ENCODE data around the gene KSR1.

KSR1 gene

GRCh38 chr17:27579897-27580321, 123.7 kb downstream of the KSR1 start:
- no peak for DNase-seq
- in situ Hi-C loops (cut with HindIII; ENCODE audit: low pct_ligation_motif_present, low pct_unique_long_range_greater_than_20kb, low sequenced_read_pairs) = no loop called here

- in situ Hi-C loops (cut with HindIII; ENCODE audit: low pct_ligation_motif_present, low pct_unique_long_range_greater_than_20kb, low sequenced_read_pairs) = no loop called here
- DNase-seq = no peak
Measured at GRCh38 chr17:27581016-27581415, 124.8 kb downstream of the KSR1 start.

- DNase-seq = no peak
- in situ Hi-C loops (cut with HindIII; ENCODE audit: low pct_ligation_motif_present, low pct_unique_long_range_greater_than_20kb, low sequenced_read_pairs) = no loop called here
Measured at GRCh38 chr17:27582696-27583095, 126.4 kb downstream of the KSR1 start.

GRCh38 chr17:27585153-27585681, 129.0 kb downstream of the KSR1 start:
- no peak for DNase-seq
- in situ Hi-C loops (cut with HindIII; ENCODE audit: low pct_ligation_motif_present, low pct_unique_long_range_greater_than_20kb, low sequenced_read_pairs) = no loop called here

GRCh38 chr17:27585792-27586191, 129.5 kb downstream of the KSR1 start:
- in situ Hi-C loops (cut with HindIII; ENCODE audit: low pct_ligation_motif_present, low pct_unique_long_range_greater_than_20kb, low sequenced_read_pairs) = no loop called here
- DNase-seq = no peak

GRCh38 chr17:27586203-27586721, 130.0 kb downstream of the KSR1 start:
- in situ Hi-C loops (cut with HindIII; ENCODE audit: low pct_ligation_motif_present, low pct_unique_long_range_greater_than_20kb, low sequenced_read_pairs) = no loop called here
- no peak for DNase-seq

- in situ Hi-C loops (cut with HindIII; ENCODE audit: low pct_ligation_motif_present, low pct_unique_long_range_greater_than_20kb, low sequenced_read_pairs) = no loop called here
- DNase-seq = no peak
Measured at GRCh38 chr17:27588354-27588753, 132.1 kb downstream of the KSR1 start.

- no peak for DNase-seq
- in situ Hi-C loops (cut with HindIII; ENCODE audit: low pct_ligation_motif_present, low pct_unique_long_range_greater_than_20kb, low sequenced_read_pairs) = no loop called here
Measured at GRCh38 chr17:27590864-27591263, 134.6 kb downstream of the KSR1 start.

GRCh38 chr17:27591986-27592385, 135.7 kb downstream of the KSR1 start:
- in situ Hi-C loops (cut with HindIII; ENCODE audit: low pct_ligation_motif_present, low pct_unique_long_range_greater_than_20kb, low sequenced_read_pairs) = no loop called here

GRCh38 chr17:27593232-27593856, 137.1 kb downstream of the KSR1 start:
- no peak for DNase-seq
- in situ Hi-C loops (cut with HindIII; ENCODE audit: low pct_ligation_motif_present, low pct_unique_long_range_greater_than_20kb, low sequenced_read_pairs) = no loop called here

More at GRCh38 chr17:27591986-27592385, 135.7 kb downstream of the KSR1 start:
- DNase-seq = no peak

GRCh38 chr17:27593857-27594255, 137.6 kb downstream of the KSR1 start:
- in situ Hi-C loops (cut with HindIII; ENCODE audit: low pct_ligation_motif_present, low pct_unique_long_range_greater_than_20kb, low sequenced_read_pairs) = no loop called here
- DNase-seq = no peak

- no peak for DNase-seq
- in situ Hi-C loops (cut with HindIII; ENCODE audit: low pct_ligation_motif_present, low pct_unique_long_range_greater_than_20kb, low sequenced_read_pairs) = no loop called here
Measured at GRCh38 chr17:27595208-27595607, 139.0 kb downstream of the KSR1 start.

- in situ Hi-C loops (cut with HindIII; ENCODE audit: low pct_ligation_motif_present, low pct_unique_long_range_greater_than_20kb, low sequenced_read_pairs) = no loop called here
- DNase-seq = no peak
Measured at GRCh38 chr17:27596096-27596495, 139.8 kb downstream of the KSR1 start.

- in situ Hi-C loops (cut with HindIII; ENCODE audit: low pct_ligation_motif_present, low pct_unique_long_range_greater_than_20kb, low sequenced_read_pairs) = no loop called here
- DNase-seq = no peak
Measured at GRCh38 chr17:27596566-27597187, 140.4 kb downstream of the KSR1 start.

- DNase-seq = no peak
- in situ Hi-C loops (cut with HindIII; ENCODE audit: low pct_ligation_motif_present, low pct_unique_long_range_greater_than_20kb, low sequenced_read_pairs) = no loop called here
Measured at GRCh38 chr17:27597188-27597580, 140.9 kb downstream of the KSR1 start.

- DNase-seq = no peak
- in situ Hi-C loops (cut with HindIII; ENCODE audit: low pct_ligation_motif_present, low pct_unique_long_range_greater_than_20kb, low sequenced_read_pairs) = no loop called here
Measured at GRCh38 chr17:27597783-27598320, 141.6 kb downstream of the KSR1 start.

GRCh38 chr17:27598337-27599050, 142.2 kb downstream of the KSR1 start:
- in situ Hi-C loops (cut with HindIII; ENCODE audit: low pct_ligation_motif_present, low pct_unique_long_range_greater_than_20kb, low sequenced_read_pairs) = no loop called here
- no peak for DNase-seq

- DNase-seq = no peak
- in situ Hi-C loops (cut with HindIII; ENCODE audit: low pct_ligation_motif_present, low pct_unique_long_range_greater_than_20kb, low sequenced_read_pairs) = no loop called here
Measured at GRCh38 chr17:27600471-27600870, 144.2 kb downstream of the KSR1 start.

All from ACHN (cell line).